GM12865 (cell line): Measurements from ENCODE around the gene PKP2.

Source experiments
- DNase-seq: peaks from one replicate; pipeline ENCODE4 v3.0.0; 2010; ENCODE audit warnings: low read depth
- H3K4me3 ChIP-seq: 2 replicates; pipeline ENCODE4 v1.5.1; 2011; ENCODE audit warnings: mild to moderate bottlenecking, low read depth, low read length, control low read depth
- TF ChIP-seq, protein P1 (sequence below): IDR thresholded peaks from 2 replicates; pipeline ENCODE4 v1.5.1; 2011; ENCODE audit warnings: low read length, control low read depth, low read depth, inconsistent platforms; ENCODE audit not compliant: insufficient read depth; ENCODE audit errors: missing control alignments

Gene PKP2

DNA sequence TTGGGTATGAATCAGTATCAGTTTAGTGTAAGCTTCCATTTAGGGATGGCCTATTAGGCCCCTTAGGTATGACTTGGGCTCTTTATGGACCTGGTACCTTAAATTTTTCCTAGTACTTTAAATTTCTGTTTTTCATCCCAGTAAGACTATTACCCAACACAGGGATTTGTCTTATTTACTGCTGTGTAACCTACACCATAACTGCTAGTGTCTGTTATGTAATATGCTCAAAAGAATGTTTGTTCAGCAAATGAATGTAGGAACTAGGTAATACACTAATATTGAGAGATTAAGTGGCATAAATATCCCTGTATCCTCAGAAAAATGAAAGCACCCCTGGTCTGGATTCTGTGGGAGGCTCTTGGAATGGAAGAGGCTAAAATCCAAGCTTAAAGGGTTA is 77.2 kb downstream of the PKP2 start:
- TF ChIP-seq, protein P1, sequence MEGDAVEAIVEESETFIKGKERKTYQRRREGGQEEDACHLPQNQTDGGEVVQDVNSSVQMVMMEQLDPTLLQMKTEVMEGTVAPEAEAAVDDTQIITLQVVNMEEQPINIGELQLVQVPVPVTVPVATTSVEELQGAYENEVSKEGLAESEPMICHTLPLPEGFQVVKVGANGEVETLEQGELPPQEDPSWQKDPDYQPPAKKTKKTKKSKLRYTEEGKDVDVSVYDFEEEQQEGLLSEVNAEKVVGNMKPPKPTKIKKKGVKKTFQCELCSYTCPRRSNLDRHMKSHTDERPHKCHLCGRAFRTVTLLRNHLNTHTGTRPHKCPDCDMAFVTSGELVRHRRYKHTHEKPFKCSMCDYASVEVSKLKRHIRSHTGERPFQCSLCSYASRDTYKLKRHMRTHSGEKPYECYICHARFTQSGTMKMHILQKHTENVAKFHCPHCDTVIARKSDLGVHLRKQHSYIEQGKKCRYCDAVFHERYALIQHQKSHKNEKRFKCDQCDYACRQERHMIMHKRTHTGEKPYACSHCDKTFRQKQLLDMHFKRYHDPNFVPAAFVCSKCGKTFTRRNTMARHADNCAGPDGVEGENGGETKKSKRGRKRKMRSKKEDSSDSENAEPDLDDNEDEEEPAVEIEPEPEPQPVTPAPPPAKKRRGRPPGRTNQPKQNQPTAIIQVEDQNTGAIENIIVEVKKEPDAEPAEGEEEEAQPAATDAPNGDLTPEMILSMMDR, result no peak
- no peak overlapping the region for H3K4me3 ChIP-seq
- DNase-seq, result no peak

DNA sequence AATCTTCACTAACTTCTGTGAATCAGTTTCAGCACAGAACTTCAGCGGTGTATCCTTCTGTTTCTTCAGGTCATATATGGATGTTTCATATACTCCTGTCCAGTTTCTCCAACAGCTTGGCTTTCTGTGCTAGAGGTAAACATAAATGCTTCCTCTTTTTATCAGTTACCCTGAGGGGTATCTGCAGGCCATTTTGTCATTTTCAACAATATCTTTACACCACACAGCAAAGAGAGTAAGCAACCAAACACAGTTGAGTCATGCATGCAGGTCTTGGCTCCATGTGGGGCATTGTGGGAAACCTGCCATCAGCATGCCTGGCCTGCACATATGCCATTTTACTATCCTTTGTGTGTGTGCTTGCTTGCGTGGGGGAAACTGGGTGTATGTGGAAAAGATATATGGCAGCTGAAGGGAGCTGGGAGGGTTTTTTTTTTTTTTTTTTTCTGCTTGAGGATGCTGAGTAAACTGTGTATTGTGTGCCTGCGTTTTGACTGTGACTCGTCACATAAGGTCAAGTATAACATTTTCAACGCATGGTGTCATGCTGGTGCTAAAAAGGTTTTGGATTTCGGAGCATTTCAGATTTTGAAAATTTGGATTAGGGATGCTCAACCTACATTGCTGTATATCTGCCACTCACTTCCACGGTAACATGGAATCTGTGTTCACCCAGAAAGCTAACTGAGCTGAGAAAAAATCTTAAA is 84.7 kb downstream of the PKP2 start:
- H3K4me3 ChIP-seq, result no peak overlapping the region
- TF ChIP-seq, protein P1, result no peak
- DNase-seq, result no peak

DNA sequence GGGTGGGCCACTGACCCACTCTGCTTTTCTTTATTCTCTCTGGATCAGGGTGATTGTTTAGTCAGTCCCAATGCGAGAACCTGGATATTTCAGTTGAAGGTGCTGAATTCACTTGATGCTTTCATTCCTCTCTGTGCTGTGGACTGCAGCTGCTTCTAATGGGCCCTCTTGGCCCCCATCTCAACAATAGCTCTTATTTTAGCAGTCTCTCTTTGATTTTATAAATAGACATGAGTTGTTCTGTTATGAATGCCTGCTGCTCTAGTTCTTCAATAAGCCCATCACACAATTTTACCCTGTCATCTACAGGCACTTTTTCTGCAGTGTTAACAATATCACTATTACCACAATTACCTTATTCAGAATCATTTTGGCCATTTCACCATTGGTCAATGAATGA is 86.7 kb downstream of the PKP2 start:
- TF ChIP-seq, protein P1, result no peak
- no peak for DNase-seq
- no peak overlapping the region for H3K4me3 ChIP-seq

DNA sequence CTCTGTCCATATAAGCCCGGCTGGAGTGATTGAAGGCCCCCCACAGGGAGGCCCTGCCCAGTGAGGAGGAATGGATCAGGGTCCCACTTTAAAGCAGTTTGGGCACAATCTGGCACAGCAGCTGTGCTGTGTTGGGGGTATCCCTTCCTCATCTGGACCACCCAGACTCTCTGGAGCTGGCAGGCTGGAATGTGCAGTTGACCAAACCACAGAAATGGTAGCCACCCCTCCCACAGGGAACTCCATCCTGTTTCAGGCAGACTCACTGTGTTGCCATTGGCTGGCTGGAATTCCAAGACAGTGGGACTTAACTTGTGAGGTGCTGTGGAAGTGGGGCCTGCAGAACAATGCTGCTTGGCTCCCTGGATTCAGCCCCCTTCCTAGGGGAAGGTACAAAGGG is 87.4 kb downstream of the PKP2 start:
- no peak overlapping the region for H3K4me3 ChIP-seq
- TF ChIP-seq, protein P1, result no peak
- DNase-seq, result no peak

DNA sequence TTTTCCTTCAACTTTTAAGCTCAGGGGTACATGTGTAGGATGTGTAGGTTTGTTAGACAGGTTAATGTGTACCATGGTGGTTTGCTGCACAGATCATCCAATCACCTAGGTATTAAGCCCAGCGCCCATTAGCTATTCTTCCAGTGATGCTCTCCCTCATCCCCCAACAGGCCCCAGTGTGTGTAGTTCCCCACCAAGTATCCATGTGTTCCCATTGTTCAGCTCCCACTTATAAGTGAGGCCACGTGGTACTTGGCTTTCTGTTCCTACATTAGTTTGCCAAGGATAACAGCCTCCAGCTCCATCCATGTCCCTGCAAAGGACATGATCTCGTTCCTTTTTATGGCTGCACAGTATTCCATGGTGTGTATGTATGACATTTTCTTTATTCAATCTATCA is 92.3 kb downstream of the PKP2 start:
- H3K4me3 ChIP-seq, result no peak overlapping the region
- TF ChIP-seq, protein P1, result no peak
- no peak for DNase-seq

DNA sequence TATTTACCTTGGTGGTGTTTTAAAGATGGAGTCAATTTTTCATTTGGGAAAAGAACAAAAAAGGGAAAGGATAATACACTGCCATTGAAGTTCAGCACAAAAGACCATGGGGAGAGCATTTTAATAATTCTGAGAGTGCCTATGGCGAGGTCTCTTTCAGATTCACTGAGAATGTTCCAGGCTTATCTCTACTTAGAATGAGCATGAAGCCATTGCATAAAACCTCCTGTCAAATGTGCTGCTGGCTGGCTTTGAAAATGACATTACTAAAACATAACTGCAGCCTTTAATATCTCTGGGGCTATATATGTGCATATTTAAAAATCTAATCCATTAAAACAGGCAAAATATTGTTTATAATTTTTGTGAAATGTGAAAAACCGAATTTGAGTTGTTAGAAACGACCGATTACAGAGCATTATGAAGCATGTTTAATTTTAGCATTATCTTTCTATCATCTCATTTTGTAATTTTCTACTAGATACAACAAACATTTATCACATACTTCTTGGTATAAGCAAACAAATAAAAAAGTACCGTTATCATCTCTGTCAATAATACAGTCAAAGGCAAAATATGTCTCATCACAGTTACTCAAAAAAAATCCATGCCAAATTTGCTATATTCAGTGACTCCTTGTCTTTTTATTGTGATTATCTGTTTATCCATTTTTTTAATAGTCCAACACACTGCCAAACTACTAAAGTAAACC is 95.2 kb downstream of the PKP2 start:
- DNase-seq, result no peak
- TF ChIP-seq, protein P1, result no peak
- H3K4me3 ChIP-seq, result no peak overlapping the region
